Activated naive CD4-positive, alpha-beta T cell treated with anti-CD3 and anti-CD28 coated beads, Interleukin-2, amount 50 U/mL, for 72 hours (primary cell): Measurements from ENCODE around the gene ENTREP3. TPM values are rescaled to one million over a fixed set of nuclear protein-coding genes. Genes with fewer than 3 reads are reported as not detected.
A peak's percentile ranks its signal among the peaks of the same experiment; 100 is the strongest.
"Not testable (repeated sequence)": the region's sequence is repeated elsewhere in the genome, so short reads cannot be mapped to it uniquely, and the experiment has no call there.

ENCODE experiments used
- ATAC-seq, 2 donors: fragments of 150-1000 bp; cut with Tn5 transposase; 2 replicates each; pipeline ENCODE4 v1.10.0; 2021; ENCODE audit warnings: mild to moderate bottlenecking in 2 of 2, moderate library complexity in 2 of 2
- DNase-seq, 2 donors: peaks; one replicate each; pipeline ENCODE4 v3.0.0; 2021 to 2022; ENCODE audit warnings: low spot score in 2 of 2
- H3K27ac Mint-ChIP-seq, 2 donors: one replicate each; pipeline ENCODE4 v1.8.0; 2022; ENCODE audit warnings: mild to moderate bottlenecking in 2 of 2, mixed read lengths in 2 of 2
- H3K36me3 Mint-ChIP-seq, 2 donors: one replicate each; pipeline ENCODE4 v1.8.0; 2022; ENCODE audit warnings: mixed read lengths in 2 of 2
- H3K9me3 Mint-ChIP-seq, 2 donors: one replicate each; pipeline ENCODE4 v1.8.0; 2022; ENCODE audit warnings: mixed read lengths in 2 of 2
- total RNA-seq, 2 donors: library from RNA; stranded (reverse); gene quantifications; one replicate each; pipeline ENCODE4 v1.2.3, GENCODE V29; 2022

The ENTREP3 gene
- total RNA-seq = 10 to 100 TPM; 14.3 to 45.8 TPM

GRCh38 chr1:155255243-155256007, at the start of gene ENTREP3:
Gene ENTREP3 (minus strand): TSS chr1:155255483. CDS start chr1:155254877, 606 bp downstream.
- Mint-ChIP-seq H3K27ac (peak within 1 kb of the TSS; percentile 72 to 82), H3K36me3 (peaks cover 5 to 15% of the 10 kb centered on the region in 2 donors), H3K9me3 (no peaks in the 10 kb centered on the region)
- ATAC-seq (peak; percentile 58 to 81), DNase-seq (peak; percentile 70 to 82)

- peak overlapping the region in 1 of 2 donors; percentile 41 for H3K27ac Mint-ChIP-seq
- no peak for ATAC-seq
Measured at GRCh38 chr1:155304558-155305063, 49.3 kb upstream of the ENTREP3 start.

GRCh38 chr1:155301342-155301841, 46.1 kb upstream of the ENTREP3 start, which contains the start of gene PKLR:
Gene PKLR (minus strand): TSS chr1:155301438. CDS start chr1:155301395, 43 bp downstream.
- ATAC-seq (no peak), DNase-seq (no peak)
- no peaks in the 10 kb centered on the region for H3K36me3 Mint-ChIP-seq
- H3K9me3 Mint-ChIP-seq = no peaks in the 10 kb centered on the region
- peak within 1 kb of the TSS in 1 of 2 donors; percentile 23 for H3K27ac Mint-ChIP-seq

More at GRCh38 chr1:155304558-155305063, 49.3 kb upstream of the ENTREP3 start:
- H3K36me3 Mint-ChIP-seq = peaks cover 10 to 11% of the 10 kb centered on the region in 2 donors
- no peaks in the 10 kb centered on the region for H3K9me3 Mint-ChIP-seq
- no peak for DNase-seq

- ATAC-seq = no peak
- Mint-ChIP-seq H3K9me3 (no peaks in the 10 kb centered on the region), H3K27ac (peak overlapping the region in 1 of 2 donors; percentile 23), H3K36me3 (no peaks in the 10 kb centered on the region)
- DNase-seq = no peak
Measured at GRCh38 chr1:155300553-155301329, 45.5 kb upstream of the ENTREP3 start.

GRCh38 chr1:155300024-155300423, 44.7 kb upstream of the ENTREP3 start:
- no peak for ATAC-seq
- Mint-ChIP-seq H3K36me3 (no peaks in the 10 kb centered on the region), H3K9me3 (no peaks in the 10 kb centered on the region), H3K27ac (no peak overlapping the region)
- DNase-seq = no peak

- ATAC-seq (no peak), DNase-seq (no peak)
- no peak overlapping the region for H3K27ac Mint-ChIP-seq
- H3K9me3 Mint-ChIP-seq = no peaks in the 10 kb centered on the region
- H3K36me3 Mint-ChIP-seq = no peaks in the 10 kb centered on the region
Measured at GRCh38 chr1:155297384-155297783, 42.1 kb upstream of the ENTREP3 start.

GRCh38 chr1:155296661-155297060, 41.4 kb upstream of the ENTREP3 start:
- no peak for DNase-seq
- no peak for ATAC-seq
- H3K36me3 Mint-ChIP-seq = no peaks in the 10 kb centered on the region

GRCh38 chr1:155295942-155296267, 40.6 kb upstream of the ENTREP3 start:
- no peaks in the 10 kb centered on the region for H3K36me3 Mint-ChIP-seq
- no peak for DNase-seq
- H3K9me3 Mint-ChIP-seq = no peaks in the 10 kb centered on the region
- no peak for ATAC-seq
- no peak overlapping the region for H3K27ac Mint-ChIP-seq

More at GRCh38 chr1:155296661-155297060, 41.4 kb upstream of the ENTREP3 start:
- Mint-ChIP-seq H3K9me3 (no peaks in the 10 kb centered on the region), H3K27ac (no peak overlapping the region)

- H3K9me3 Mint-ChIP-seq = no peaks in the 10 kb centered on the region
- ATAC-seq (peak in 1 of 2 donors; percentile 46), DNase-seq (no peak)
- no peak overlapping the region for H3K27ac Mint-ChIP-seq
- no peaks in the 10 kb centered on the region for H3K36me3 Mint-ChIP-seq
Measured at GRCh38 chr1:155295183-155295941, 40.1 kb upstream of the ENTREP3 start.

GRCh38 chr1:155294520-155295182, 39.4 kb upstream of the ENTREP3 start:
- peak in 1 of 2 donors; percentile 18 for ATAC-seq
- Mint-ChIP-seq H3K36me3 (no peaks in the 10 kb centered on the region), H3K27ac (no peak overlapping the region)

GRCh38 chr1:155293086-155293749, 37.9 kb upstream of the ENTREP3 start:
- no peak for DNase-seq
- no peak overlapping the region for H3K27ac Mint-ChIP-seq
- H3K9me3 Mint-ChIP-seq = no peaks in the 10 kb centered on the region

More at GRCh38 chr1:155294520-155295182, 39.4 kb upstream of the ENTREP3 start:
- no peak for DNase-seq
- H3K9me3 Mint-ChIP-seq = no peaks in the 10 kb centered on the region

GRCh38 chr1:155291006-155291405, 35.7 kb upstream of the ENTREP3 start:
- DNase-seq, H3K36me3 Mint-ChIP-seq, ATAC-seq, H3K9me3 Mint-ChIP-seq, H3K27ac Mint-ChIP-seq: not testable (repeated sequence)

More at GRCh38 chr1:155293086-155293749, 37.9 kb upstream of the ENTREP3 start:
- ATAC-seq = no peak
- no peaks in the 10 kb centered on the region for H3K36me3 Mint-ChIP-seq

GRCh38 chr1:155287987-155288543, 32.8 kb upstream of the ENTREP3 start:
- no peaks in the 10 kb centered on the region for H3K36me3 Mint-ChIP-seq
- no peaks in the 10 kb centered on the region for H3K9me3 Mint-ChIP-seq
- ATAC-seq (no peak), DNase-seq (no peak)
- H3K27ac Mint-ChIP-seq = no peak overlapping the region

- DNase-seq (no peak), ATAC-seq (no peak)
- no peaks in the 10 kb centered on the region for H3K36me3 Mint-ChIP-seq
- H3K9me3 Mint-ChIP-seq = no peaks in the 10 kb centered on the region
- H3K27ac Mint-ChIP-seq = no peak overlapping the region
Measured at GRCh38 chr1:155286544-155286943, 31.3 kb upstream of the ENTREP3 start.

- Mint-ChIP-seq H3K9me3 (no peaks in the 10 kb centered on the region), H3K27ac (no peak overlapping the region), H3K36me3 (no peaks in the 10 kb centered on the region)
- ATAC-seq (no peak), DNase-seq (no peak)
Measured at GRCh38 chr1:155285631-155286044, 30.4 kb upstream of the ENTREP3 start.
